Subcutaneous abdominal adipose tissue (tissue), 5 donors: ENCODE measurements around the gene ACP3.

ENCODE experiments used
- H3K27ac ChIP-seq: one replicate; pipeline ENCODE4 v1.7.0; 2013; ENCODE audit warnings: low read depth, mild to moderate bottlenecking, inconsistent platforms, low read length, moderate library complexity
- H3K27me3 ChIP-seq, 5 donors: one replicate each; pipeline ENCODE4 v1.7.0; 2013; ENCODE audit warnings: low read length in 5 of 5, inconsistent platforms in 1 of 5; ENCODE audit not compliant: control insufficient read depth in 5 of 5, insufficient read depth in 4 of 5
- H3K36me3 ChIP-seq, 5 donors: one replicate each; pipeline ENCODE4 v1.7.0; 2013; ENCODE audit warnings: low read length in 5 of 5; ENCODE audit not compliant: control insufficient read depth in 5 of 5, insufficient read depth in 5 of 5
- H3K4me1 ChIP-seq, 5 donors: one replicate each; pipeline ENCODE4 v1.7.0; 2013; ENCODE audit warnings: low read length in 5 of 5, mild to moderate bottlenecking in 3 of 5, moderate library complexity in 1 of 5; ENCODE audit not compliant: control insufficient read depth in 5 of 5, insufficient read depth in 5 of 5
- H3K4me3 ChIP-seq, 5 donors: one replicate each; pipeline ENCODE4 v1.7.0; 2013; ENCODE audit warnings: low read length in 5 of 5, low read depth in 1 of 5
- H3K9ac ChIP-seq, 5 donors: one replicate each; pipeline ENCODE4 v1.7.0; 2013; ENCODE audit warnings: low read length in 5 of 5, mild to moderate bottlenecking in 4 of 5, moderate library complexity in 3 of 5
- H3K9me3 ChIP-seq, 5 donors: one replicate each; pipeline ENCODE4 v1.7.0; 2013; ENCODE audit warnings: low read length in 5 of 5; ENCODE audit not compliant: control insufficient read depth in 5 of 5
- donor health status: healthy.
- donor health status: healthy.
- donor health status: healthy.
- donor health status: healthy.
- donor health status: healthy.

The ACP3 gene, protein sequence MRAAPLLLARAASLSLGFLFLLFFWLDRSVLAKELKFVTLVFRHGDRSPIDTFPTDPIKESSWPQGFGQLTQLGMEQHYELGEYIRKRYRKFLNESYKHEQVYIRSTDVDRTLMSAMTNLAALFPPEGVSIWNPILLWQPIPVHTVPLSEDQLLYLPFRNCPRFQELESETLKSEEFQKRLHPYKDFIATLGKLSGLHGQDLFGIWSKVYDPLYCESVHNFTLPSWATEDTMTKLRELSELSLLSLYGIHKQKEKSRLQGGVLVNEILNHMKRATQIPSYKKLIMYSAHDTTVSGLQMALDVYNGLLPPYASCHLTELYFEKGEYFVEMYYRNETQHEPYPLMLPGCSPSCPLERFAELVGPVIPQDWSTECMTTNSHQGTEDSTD

DNA sequence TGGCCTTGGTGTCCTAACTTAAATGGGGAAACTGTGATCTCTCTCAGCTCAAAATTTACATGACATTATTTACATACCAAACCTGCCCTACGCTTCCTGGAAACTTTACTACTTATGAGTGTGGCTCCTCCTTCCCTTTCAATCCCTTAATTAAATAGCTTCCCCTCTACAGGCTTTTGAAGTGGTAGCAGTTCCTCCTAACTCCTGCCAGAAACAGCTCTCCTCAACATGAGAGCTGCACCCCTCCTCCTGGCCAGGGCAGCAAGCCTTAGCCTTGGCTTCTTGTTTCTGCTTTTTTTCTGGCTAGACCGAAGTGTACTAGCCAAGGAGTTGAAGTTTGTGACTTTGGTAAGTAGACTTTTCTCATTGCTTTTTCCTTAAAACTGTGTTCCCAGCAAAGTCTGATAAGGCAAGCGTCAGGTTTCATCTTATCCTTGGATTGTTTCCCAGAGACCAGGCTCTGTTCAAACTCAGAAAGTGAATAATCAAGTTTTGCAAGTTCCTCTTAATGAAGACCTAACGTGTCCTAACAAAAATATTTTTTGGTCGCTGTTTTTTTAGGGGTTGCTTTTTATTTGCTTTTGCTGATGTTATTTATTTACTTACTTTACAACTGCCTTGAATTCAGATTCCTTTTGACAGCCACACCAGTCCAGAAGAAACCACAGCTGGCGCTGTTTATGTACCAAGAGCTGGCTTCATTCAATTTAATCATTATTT is at the start of gene ACP3:
TSS of gene ACP3 (plus strand) at position 179 of the 720 bp plus-strand sequence. CDS start at position 229, 50 bp downstream.
- Histone ChIP-seq H3K9me3 (no peaks in the 10 kb centered on the region), H3K27me3 (no peaks in the 10 kb centered on the region), H3K4me3 (peak within 1 kb of the TSS; percentile 12 to 50 (median 19)), H3K27ac (no peak within 1 kb of the TSS), H3K9ac (peak within 1 kb of the TSS in 2 of 5 donors; percentile 17 to 40), H3K4me1 (peaks cover 0 to 14% (median 3%) of the 10 kb centered on the region in 5 donors), H3K36me3 (no peaks in the 10 kb centered on the region)

DNA sequence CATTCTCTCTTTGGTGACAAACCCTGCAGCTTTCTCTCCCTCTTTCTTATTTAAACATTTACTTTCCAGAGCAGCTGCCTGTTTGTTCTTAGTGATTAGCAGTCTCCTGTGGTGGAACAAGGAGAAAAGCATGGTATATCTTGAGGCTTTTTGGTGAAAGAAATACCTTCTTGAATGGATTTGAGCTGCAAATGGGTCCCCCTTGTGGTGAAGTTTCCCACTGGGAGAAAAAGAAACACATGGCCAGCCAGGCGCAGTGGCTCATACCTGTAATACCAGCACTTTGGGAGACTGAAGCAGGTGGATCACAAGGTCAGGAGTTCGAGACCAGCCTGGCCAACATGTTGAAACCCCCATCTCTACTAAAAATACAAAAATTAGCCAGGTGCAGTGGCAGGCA is 48.3 kb upstream of the ACP3 start:
- Histone ChIP-seq H3K27me3 (no peaks in the 10 kb centered on the region), H3K36me3 (no peaks in the 10 kb centered on the region), H3K9me3 (no peaks in the 10 kb centered on the region), H3K4me3 (no peak overlapping the region), H3K27ac (no peak overlapping the region), H3K4me1 (no peaks in the 10 kb centered on the region), H3K9ac (no peak overlapping the region)

DNA sequence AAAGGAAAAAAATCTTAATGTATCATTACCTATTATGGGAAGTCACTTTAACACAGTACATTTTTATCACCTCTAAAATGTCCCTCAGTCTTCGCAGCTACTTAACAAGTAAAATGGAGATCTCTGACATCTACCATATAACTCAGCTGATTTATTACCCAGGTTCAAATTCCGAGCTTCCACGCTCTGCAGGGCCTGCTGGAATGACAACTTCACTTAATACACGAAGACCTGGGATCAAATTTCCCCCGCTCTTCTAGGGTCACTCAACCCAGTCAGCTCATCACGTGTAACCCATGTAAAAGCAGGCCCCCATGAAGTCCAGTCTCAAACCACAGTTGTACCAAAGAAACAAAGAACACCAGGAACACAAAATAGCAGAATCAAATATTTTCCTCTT is 44.2 kb upstream of the ACP3 start:
- Histone ChIP-seq H3K27ac (no peak overlapping the region), H3K4me1 (no peaks in the 10 kb centered on the region), H3K36me3 (no peaks in the 10 kb centered on the region), H3K4me3 (no peak overlapping the region), H3K9me3 (peaks cover 0 to 4% (median 0%) of the 10 kb centered on the region in 5 donors), H3K9ac (no peak overlapping the region), H3K27me3 (no peaks in the 10 kb centered on the region)

DNA sequence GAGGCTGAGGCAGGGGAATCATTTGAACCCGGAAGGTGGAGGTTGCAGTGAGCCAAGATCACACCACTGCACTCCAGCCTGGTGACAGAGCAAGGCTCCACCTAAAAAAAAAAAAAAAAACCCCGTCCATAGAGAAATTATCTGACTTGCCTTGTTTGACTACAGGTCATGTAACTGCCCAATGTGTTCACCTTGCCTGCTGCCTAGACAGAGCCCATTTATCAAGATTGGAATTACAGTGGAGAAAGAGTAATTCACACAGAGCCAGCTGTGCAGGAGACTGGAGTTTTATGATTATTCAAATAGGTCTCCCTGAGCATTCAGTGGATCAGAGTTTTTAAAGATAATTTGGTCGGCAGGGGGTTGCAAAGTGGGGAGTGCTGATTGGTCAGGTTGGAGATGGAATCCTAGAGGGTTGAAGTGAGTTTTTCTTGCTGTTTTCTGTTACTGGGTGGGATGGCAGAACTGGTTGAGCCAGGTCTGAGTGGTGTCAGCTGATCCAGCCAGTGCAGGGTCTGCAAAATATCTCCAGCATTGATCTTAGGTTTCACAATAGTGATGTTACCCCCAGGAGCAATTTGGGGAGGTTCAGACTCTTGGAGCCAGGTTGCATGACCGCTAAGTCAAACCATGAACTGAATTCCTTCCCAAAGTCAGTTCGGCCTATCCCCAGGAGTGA is 40.8 kb upstream of the ACP3 start:
- H3K36me3 ChIP-seq = no peaks in the 10 kb centered on the region
- peaks cover 0 to 4% (median 0%) of the 10 kb centered on the region in 5 donors for H3K9me3 ChIP-seq
- H3K27me3 ChIP-seq = no peaks in the 10 kb centered on the region
- H3K27ac ChIP-seq = no peak overlapping the region
- H3K4me3 ChIP-seq = no peak overlapping the region
- no peak overlapping the region for H3K9ac ChIP-seq
- H3K4me1 ChIP-seq = no peaks in the 10 kb centered on the region

DNA sequence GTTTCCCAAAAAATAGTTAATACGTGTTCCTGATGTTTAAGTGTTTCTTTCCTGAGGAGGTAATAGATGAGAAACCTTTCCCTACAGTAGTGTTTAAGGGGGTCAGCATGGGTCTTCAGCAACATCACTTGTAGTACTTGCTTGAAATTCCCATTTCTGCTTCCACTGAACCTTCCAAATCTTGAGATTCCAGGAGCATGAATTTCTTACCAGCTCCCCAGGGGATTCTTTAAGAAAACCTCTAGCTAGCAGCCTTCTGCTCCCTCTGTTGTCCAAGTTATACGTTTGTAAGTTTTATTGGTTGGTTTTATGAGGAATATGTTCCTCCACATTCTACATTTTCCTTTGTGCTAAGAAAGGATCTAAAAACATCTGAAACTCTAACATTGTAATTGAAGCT is 38.2 kb upstream of the ACP3 start:
- Histone ChIP-seq H3K27me3 (no peaks in the 10 kb centered on the region), H3K9me3 (peaks cover 0 to 4% (median 0%) of the 10 kb centered on the region in 5 donors), H3K27ac (no peak overlapping the region), H3K4me3 (no peak overlapping the region), H3K36me3 (no peaks in the 10 kb centered on the region), H3K4me1 (peaks cover 0 to 2% (median 0%) of the 10 kb centered on the region in 5 donors), H3K9ac (no peak overlapping the region)

DNA sequence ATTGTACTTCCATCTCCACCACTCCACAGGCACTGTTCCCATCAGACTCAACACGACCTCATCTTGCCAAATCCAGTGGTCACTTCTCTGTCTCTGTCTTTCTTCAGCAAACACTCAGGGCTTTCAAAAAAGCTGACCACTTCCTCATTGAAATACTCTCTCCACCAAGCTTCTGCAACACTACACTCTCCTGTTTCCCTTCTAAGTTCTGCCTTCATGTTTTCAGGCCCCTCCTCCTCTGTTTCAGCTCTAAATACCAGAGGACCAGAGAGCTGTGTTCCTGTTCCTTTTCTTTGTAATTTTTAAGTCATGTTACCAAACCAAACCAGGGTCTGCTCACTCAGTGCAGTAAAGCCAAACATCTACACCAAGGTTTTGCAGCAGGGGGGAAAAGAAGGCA is 33.8 kb upstream of the ACP3 start:
- Histone ChIP-seq H3K9ac (no peak overlapping the region), H3K4me3 (no peak overlapping the region)

DNA sequence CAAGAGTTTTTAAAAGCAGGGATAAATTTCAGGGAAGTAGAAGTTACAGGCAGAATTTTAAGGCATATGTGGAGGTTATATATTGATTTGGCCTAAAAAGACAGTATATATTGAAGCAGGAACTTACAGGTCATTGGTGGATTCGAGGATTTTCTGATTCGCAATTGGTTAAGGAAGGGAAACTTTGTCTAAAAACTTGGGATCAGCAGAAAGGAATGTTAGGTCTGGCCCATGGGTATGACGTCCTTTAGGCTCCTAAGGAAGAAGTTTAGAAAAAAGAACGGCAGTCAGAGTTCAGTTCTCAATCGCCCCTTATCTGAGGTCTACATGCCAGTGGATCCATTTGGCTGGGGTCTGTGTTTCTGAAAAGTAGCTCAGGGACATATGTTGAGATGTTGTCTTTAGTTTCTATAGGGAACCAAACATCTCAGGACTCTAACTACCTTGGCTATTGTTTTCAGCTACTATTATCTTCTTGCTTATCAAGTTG is 33.2 kb upstream of the ACP3 start:
- no peaks in the 10 kb centered on the region for H3K36me3 ChIP-seq
- H3K4me1 ChIP-seq = peaks cover 0 to 2% (median 0%) of the 10 kb centered on the region in 5 donors
- no peak overlapping the region for H3K4me3 ChIP-seq
- peaks cover 0 to 7% (median 0%) of the 10 kb centered on the region in 5 donors for H3K9me3 ChIP-seq
- no peak overlapping the region for H3K27ac ChIP-seq
- no peak overlapping the region for H3K9ac ChIP-seq
- no peaks in the 10 kb centered on the region for H3K27me3 ChIP-seq

More for the DNA sequence above, 33.8 kb upstream of the ACP3 start:
- Histone ChIP-seq H3K27ac (no peak overlapping the region), H3K27me3 (no peaks in the 10 kb centered on the region), H3K36me3 (no peaks in the 10 kb centered on the region), H3K9me3 (peaks cover 0 to 7% (median 0%) of the 10 kb centered on the region in 5 donors), H3K4me1 (peaks cover 0 to 2% (median 0%) of the 10 kb centered on the region in 5 donors)

DNA sequence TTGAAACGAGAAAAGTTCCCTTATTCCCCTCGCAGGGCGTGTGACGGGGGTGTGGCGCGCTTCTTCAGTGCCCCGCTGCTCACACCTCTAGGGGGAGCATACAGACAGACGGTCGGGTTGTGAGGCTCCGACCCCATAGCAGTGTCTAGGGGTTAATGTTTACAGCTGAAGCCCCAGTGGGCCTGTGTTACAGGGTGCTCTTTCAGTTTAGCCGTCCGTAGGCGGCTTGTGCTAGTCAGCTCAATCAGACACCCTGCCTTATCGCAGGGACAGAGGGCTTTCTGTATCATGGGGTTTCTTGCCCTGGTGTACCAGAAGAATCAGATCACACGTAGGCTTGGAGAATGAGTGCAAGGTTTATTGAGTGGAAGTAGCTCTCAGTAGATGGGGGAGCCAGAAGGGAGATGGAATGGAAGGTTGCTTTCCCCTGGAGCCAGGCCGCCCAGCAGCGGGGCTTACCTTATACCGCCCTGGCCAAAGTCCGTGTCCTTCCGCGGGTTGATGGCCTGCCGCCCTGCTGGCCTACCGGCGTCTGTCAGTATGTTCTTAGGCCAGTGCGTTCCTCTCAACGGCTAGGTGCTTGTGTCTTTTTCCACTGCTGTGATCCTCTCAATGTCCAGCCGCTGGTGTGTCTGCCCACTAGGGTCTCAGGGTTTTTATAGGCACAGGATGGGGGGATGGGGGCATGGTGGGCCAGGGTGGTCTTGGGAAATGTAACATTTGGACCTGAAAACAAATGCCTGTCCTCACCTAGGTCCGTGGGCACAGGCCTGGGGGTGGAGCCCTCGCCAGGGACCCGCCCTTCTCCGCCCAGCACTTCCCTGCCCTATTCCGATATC is 32.2 kb upstream of the ACP3 start:
- Histone ChIP-seq H3K27me3 (no peaks in the 10 kb centered on the region), H3K4me3 (no peak overlapping the region), H3K4me1 (peaks cover 0 to 2% (median 0%) of the 10 kb centered on the region in 5 donors), H3K27ac (no peak overlapping the region), H3K9ac (no peak overlapping the region), H3K9me3 (peaks cover 0 to 7% (median 0%) of the 10 kb centered on the region in 5 donors), H3K36me3 (no peaks in the 10 kb centered on the region)

DNA sequence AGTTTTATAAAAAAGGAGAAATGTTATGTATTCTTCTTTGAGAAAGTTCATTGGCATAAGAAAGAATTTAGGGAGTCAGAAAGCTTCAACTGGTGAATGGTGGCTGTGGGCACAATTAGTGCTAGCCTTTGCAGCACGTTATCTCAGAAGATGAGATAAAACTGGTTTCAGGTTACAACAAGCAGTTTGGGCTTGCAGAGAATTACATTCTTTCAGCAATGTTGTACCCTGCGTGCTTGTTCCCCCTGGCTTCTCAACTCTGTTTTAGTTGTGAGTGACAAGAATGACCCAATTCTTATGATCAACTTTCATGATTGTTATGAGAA is 31.6 kb upstream of the ACP3 start:
- H3K27ac ChIP-seq = no peak overlapping the region
- peaks cover 0 to 7% (median 0%) of the 10 kb centered on the region in 5 donors for H3K9me3 ChIP-seq

More for the DNA sequence above, 31.6 kb upstream of the ACP3 start:
- H3K4me1 ChIP-seq = peaks cover 0 to 2% (median 0%) of the 10 kb centered on the region in 5 donors
- H3K4me3 ChIP-seq = no peak overlapping the region
- H3K9ac ChIP-seq = no peak overlapping the region
- no peaks in the 10 kb centered on the region for H3K27me3 ChIP-seq
- H3K36me3 ChIP-seq = no peaks in the 10 kb centered on the region
